SK-N-SH treated with all-trans-retinoic acid at 6 μM for 48 hours (cell line): ENCODE results near the gene TPST1.

Experiments used
- ATAC-seq: fragments of 200-7000 bp; cut with Tn5 transposase; 3 replicates; pipeline ENCODE4 v1.9.1; 2020; ENCODE audit warnings: mild to moderate bottlenecking, moderate library complexity
- ARNTL ChIP-seq: fragments of 450-650 bp; formaldehyde crosslinking; IDR thresholded peaks from 2 replicates; pipeline ENCODE4 v1.5.0; 2020; ENCODE audit warnings: low read depth, mild to moderate bottlenecking, moderate library complexity, borderline replicate concordance
- CSDC2 ChIP-seq: fragments of 250-450 bp; sonication (Bioruptor Pico); IDR thresholded peaks from 2 replicates; pipeline ENCODE4 v1.5.0; 2020; ENCODE audit warnings: mild to moderate bottlenecking, moderate library complexity
- ESRRG ChIP-seq: fragments of 250-450 bp; sonication (Bioruptor Pico); IDR thresholded peaks from 2 replicates; pipeline ENCODE4 v1.6.1; 2021; ENCODE audit warnings: mild to moderate bottlenecking
- GLIS3 ChIP-seq: fragments of 250-450 bp; sonication (Bioruptor Pico); IDR thresholded peaks from 2 replicates; pipeline ENCODE4 v1.5.0; 2020; ENCODE audit warnings: mild to moderate bottlenecking, moderate library complexity
- ISL1 ChIP-seq: fragments of 250-450 bp; sonication (Bioruptor Pico); IDR thresholded peaks from 2 replicates; pipeline ENCODE4 v2.1.2; 2022; ENCODE audit warnings: mild to moderate bottlenecking, moderate library complexity
- OSR1 ChIP-seq: fragments of 250-450 bp; sonication (Bioruptor Pico); IDR thresholded peaks from 2 replicates; pipeline ENCODE4 v1.8.0; 2022; ENCODE audit warnings: moderate library complexity, mild to moderate bottlenecking, inconsistent platforms
- PPARA ChIP-seq: fragments of 250-450 bp; sonication (Bioruptor Pico); IDR thresholded peaks from 2 replicates; pipeline ENCODE4 v1.5.0; 2020; ENCODE audit warnings: mild to moderate bottlenecking, borderline replicate concordance
- RARB ChIP-seq: fragments of 250-450 bp; sonication (Bioruptor Pico); IDR thresholded peaks from 2 replicates; pipeline ENCODE4 v1.8.0; 2021; ENCODE audit warnings: mild to moderate bottlenecking, moderate library complexity
- TCF4 ChIP-seq: fragments of 250-450 bp; sonication (Bioruptor Pico); IDR thresholded peaks from 2 replicates; pipeline ENCODE4 v1.8.0; 2021; ENCODE audit warnings: mild to moderate bottlenecking, moderate library complexity, borderline replicate concordance
- TOX ChIP-seq: fragments of 250-450 bp; sonication (Bioruptor Pico); IDR thresholded peaks from 2 replicates; pipeline ENCODE4 v1.8.0; 2021; ENCODE audit warnings: mild to moderate bottlenecking, moderate library complexity, borderline replicate concordance
- ZC3H10 ChIP-seq: fragments of 250-450 bp; sonication (Bioruptor Pico); IDR thresholded peaks from 2 replicates; pipeline ENCODE4 v1.5.1; 2021; ENCODE audit warnings: mild to moderate bottlenecking, moderate library complexity
- ZFP3 ChIP-seq: fragments of 250-450 bp; sonication (Bioruptor Pico); IDR thresholded peaks from 2 replicates; pipeline ENCODE4 v1.5.0; 2020; ENCODE audit warnings: mild to moderate bottlenecking, moderate library complexity
- ZFP30 ChIP-seq: fragments of 450-650 bp; formaldehyde crosslinking; IDR thresholded peaks from 2 replicates; pipeline ENCODE4 v1.5.0; 2022; ENCODE audit warnings: mild to moderate bottlenecking, moderate library complexity
- ZNF565 ChIP-seq: fragments of 450-650 bp; formaldehyde crosslinking; conservative IDR thresholded peaks from 2 replicates; pipeline ENCODE4 v1.5.0; 2020; ENCODE audit warnings: low read depth, mild to moderate bottlenecking, moderate library complexity
- ZNF70 ChIP-seq: fragments of 450-650 bp; formaldehyde crosslinking; IDR thresholded peaks from 2 replicates; pipeline ENCODE4 v1.5.0; 2020; ENCODE audit warnings: mild to moderate bottlenecking, moderate library complexity
- ZNF8 ChIP-seq: fragments of 450-650 bp; formaldehyde crosslinking; IDR thresholded peaks from 2 replicates; pipeline ENCODE4 v1.5.0; 2020; ENCODE audit warnings: mild to moderate bottlenecking, moderate library complexity
- TF ChIP-seq, protein P1 (sequence below): fragments of 250-450 bp; sonication (Bioruptor Pico); IDR thresholded peaks from 2 replicates; pipeline ENCODE4 v1.5.0; 2020; ENCODE audit warnings: mild to moderate bottlenecking, moderate library complexity
- TF ChIP-seq, protein P2 (sequence below): fragments of 250-450 bp; sonication (Bioruptor Pico); IDR thresholded peaks from 2 replicates; pipeline ENCODE4 v1.8.0; 2021; ENCODE audit warnings: low read depth, mild to moderate bottlenecking, moderate library complexity, borderline replicate concordance
- TF ChIP-seq, protein P3 (sequence below): fragments of 250-450 bp; sonication (Bioruptor Pico); IDR thresholded peaks from 2 replicates; pipeline ENCODE4 v1.5.1; 2020; ENCODE audit warnings: low read depth, mild to moderate bottlenecking, moderate library complexity

Gene TPST1

DNA sequence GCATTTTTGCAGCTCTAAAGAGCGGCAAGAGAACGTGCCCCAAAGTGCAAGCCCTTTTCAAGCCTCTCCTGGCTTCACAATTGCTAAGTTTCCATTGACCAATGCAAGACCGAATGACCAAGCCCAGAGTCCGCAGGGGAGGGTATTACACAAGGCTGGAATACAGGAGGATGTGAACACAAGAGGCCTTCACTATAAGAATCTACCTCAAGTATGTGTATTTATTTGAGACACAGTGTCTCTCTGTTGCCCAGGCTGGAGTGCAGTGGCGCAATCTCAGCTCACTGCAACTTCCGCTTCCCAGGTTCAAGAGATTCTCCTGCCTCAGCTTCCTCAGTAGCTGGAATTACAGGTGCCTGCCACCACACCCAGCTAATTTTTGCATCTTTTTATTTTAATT lies 22.2 kb upstream of the TPST1 start:
- TF ChIP-seq OSR1 (CRISPR knock-in tag) (no peak), ZC3H10 (no peak), PPARA (no peak), TOX (no peak), TCF4 (no peak), ISL1 (CRISPR knock-in tag) (no peak), ZNF8 (CRISPR knock-in tag) (no peak)
- no peak for ATAC-seq

DNA sequence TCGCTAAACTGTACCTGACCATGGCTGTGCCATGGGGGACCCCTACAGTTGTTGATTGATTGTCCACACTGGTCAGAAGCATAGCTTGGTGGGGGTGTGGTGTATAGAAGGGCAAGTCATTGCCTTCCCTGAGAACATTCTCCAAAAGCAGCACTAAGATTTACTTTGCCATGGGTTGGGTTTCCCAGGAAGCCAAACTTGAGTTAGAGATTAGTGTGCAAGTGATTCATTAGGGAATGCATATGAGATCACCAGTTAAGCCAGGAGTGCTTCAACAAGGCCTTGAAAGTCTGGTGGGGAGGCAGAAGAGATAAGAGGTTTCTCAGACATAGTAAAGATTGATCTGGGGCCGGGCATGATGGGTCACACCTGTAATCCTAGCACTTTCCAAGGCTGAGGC lies 21.4 kb upstream of the TPST1 start:
- peak; percentile 33; the same call in 1 of the 3 replicates for ATAC-seq
- TF ChIP-seq RARB (CRISPR knock-in tag): no peak
- no peak for TF ChIP-seq ESRRG

DNA sequence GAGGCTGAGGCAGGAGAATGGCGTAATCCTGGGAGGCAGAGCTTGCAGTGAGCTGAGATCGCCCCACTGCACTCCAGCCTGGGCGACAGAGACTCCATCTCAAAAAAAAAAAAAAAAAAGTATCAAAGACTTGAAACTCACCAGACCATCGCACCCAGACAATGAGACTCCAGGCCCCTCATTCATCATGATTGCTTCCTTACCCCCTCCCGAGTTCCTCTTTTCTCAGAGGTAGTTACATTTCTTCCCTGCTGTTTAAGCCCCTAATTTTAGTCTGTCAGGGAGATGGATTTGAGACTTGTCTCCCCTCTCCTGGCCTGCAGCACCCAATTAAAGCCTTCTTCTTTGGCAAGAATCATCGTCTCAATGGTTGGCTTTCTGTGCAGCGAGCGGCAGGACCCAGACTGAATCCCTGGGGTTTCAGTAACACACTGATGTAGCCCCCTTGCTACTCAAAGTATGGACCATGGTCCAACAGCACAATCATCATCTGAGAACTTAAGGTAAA lies 19.4 kb upstream of the TPST1 start:
- no peak for ATAC-seq
- TF ChIP-seq RARB (CRISPR knock-in tag): no peak
- TF ChIP-seq, protein P1, sequence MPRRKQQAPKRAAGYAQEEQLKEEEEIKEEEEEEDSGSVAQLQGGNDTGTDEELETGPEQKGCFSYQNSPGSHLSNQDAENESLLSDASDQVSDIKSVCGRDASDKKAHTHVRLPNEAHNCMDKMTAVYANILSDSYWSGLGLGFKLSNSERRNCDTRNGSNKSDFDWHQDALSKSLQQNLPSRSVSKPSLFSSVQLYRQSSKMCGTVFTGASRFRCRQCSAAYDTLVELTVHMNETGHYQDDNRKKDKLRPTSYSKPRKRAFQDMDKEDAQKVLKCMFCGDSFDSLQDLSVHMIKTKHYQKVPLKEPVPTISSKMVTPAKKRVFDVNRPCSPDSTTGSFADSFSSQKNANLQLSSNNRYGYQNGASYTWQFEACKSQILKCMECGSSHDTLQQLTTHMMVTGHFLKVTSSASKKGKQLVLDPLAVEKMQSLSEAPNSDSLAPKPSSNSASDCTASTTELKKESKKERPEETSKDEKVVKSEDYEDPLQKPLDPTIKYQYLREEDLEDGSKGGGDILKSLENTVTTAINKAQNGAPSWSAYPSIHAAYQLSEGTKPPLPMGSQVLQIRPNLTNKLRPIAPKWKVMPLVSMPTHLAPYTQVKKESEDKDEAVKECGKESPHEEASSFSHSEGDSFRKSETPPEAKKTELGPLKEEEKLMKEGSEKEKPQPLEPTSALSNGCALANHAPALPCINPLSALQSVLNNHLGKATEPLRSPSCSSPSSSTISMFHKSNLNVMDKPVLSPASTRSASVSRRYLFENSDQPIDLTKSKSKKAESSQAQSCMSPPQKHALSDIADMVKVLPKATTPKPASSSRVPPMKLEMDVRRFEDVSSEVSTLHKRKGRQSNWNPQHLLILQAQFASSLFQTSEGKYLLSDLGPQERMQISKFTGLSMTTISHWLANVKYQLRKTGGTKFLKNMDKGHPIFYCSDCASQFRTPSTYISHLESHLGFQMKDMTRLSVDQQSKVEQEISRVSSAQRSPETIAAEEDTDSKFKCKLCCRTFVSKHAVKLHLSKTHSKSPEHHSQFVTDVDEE (CRISPR knock-in tag): no peak
- no peak for TF ChIP-seq ZC3H10
- no peak for TF ChIP-seq ZNF8 (CRISPR knock-in tag)
- no peak for TF ChIP-seq GLIS3 (CRISPR knock-in tag)
- TF ChIP-seq TOX: no peak
- TF ChIP-seq, protein P2, sequence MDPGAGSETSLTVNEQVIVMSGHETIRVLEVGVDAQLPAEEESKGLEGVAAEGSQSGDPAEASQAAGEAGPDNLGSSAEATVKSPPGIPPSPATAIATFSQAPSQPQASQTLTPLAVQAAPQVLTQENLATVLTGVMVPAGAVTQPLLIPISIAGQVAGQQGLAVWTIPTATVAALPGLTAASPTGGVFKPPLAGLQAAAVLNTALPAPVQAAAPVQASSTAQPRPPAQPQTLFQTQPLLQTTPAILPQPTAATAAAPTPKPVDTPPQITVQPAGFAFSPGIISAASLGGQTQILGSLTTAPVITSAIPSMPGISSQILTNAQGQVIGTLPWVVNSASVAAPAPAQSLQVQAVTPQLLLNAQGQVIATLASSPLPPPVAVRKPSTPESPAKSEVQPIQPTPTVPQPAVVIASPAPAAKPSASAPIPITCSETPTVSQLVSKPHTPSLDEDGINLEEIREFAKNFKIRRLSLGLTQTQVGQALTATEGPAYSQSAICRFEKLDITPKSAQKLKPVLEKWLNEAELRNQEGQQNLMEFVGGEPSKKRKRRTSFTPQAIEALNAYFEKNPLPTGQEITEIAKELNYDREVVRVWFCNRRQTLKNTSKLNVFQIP (CRISPR knock-in tag): no peak
- TF ChIP-seq PPARA: no peak
- no peak for TF ChIP-seq ARNTL (CRISPR knock-in tag)
- no peak for TF ChIP-seq ESRRG
- no peak for TF ChIP-seq ZNF565 (CRISPR knock-in tag)
- no peak for TF ChIP-seq ZNF70
- no peak for TF ChIP-seq ZFP30
- TF ChIP-seq, protein P3, sequence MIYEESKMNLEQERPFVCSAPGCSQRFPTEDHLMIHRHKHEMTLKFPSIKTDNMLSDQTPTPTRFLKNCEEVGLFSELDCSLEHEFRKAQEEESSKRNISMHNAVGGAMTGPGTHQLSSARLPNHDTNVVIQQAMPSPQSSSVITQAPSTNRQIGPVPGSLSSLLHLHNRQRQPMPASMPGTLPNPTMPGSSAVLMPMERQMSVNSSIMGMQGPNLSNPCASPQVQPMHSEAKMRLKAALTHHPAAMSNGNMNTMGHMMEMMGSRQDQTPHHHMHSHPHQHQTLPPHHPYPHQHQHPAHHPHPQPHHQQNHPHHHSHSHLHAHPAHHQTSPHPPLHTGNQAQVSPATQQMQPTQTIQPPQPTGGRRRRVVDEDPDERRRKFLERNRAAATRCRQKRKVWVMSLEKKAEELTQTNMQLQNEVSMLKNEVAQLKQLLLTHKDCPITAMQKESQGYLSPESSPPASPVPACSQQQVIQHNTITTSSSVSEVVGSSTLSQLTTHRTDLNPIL (CRISPR knock-in tag): no peak
- TF ChIP-seq, all 23 proteins: peak for 0

GRCh38 chr7:66186991-66187390 lies 18.1 kb upstream of the TPST1 start:
- no peak for ATAC-seq

GRCh38 chr7:66187905-66188304 lies 17.2 kb upstream of the TPST1 start:
- ATAC-seq: peak; percentile 67
- TF ChIP-seq, protein P2 (CRISPR knock-in tag): no peak
- TF ChIP-seq ZNF70: no peak
- TF ChIP-seq, protein P1 (CRISPR knock-in tag): no peak
- no peak for TF ChIP-seq CSDC2 (CRISPR knock-in tag)
- no peak for TF ChIP-seq ISL1 (CRISPR knock-in tag)
- no peak for TF ChIP-seq ZC3H10
- TF ChIP-seq ARNTL (CRISPR knock-in tag): no peak
- no peak for TF ChIP-seq ZFP3
- TF ChIP-seq, protein P3 (CRISPR knock-in tag): no peak
- TF ChIP-seq ZNF565 (CRISPR knock-in tag): no peak
- TF ChIP-seq GLIS3 (CRISPR knock-in tag): no peak
- no peak for TF ChIP-seq ZNF8 (CRISPR knock-in tag)

More at GRCh38 chr7:66186991-66187390, 18.1 kb upstream of the TPST1 start:
- no peak for TF ChIP-seq ZFP30
- no peak for TF ChIP-seq ZNF8 (CRISPR knock-in tag)
- no peak for TF ChIP-seq ZNF70
- TF ChIP-seq TCF4: no peak
- no peak for TF ChIP-seq GLIS3 (CRISPR knock-in tag)
